Heart left ventricle (tissue), 13 donors: ENCODE data around the gene ANKRD13C.

Source experiments
- POLR2A ChIP-seq, 2 donors: fragments of 450-650 bp; IDR thresholded peaks; one replicate each; pipeline ENCODE4 v1.6.1; 2017; ENCODE audit warnings: antibody characterized with exemption in 2 of 2, mild to moderate bottlenecking in 2 of 2, moderate library complexity in 2 of 2
- TF ChIP-seq, protein P1 (sequence below), 12 donors: fragments of 200-600 bp; sonication (generic) in 4 of 12; IDR thresholded peaks; one replicate each; pipeline versions ENCODE4 v1.5.0 to v1.8.0; 2018 to 2022; ENCODE audit warnings: antibody characterized with exemption in 12 of 12, mild to moderate bottlenecking in 5 of 12
- donor health status: ischemic (EF 13 %, LVEDD 7.1; RV severe dilation, severe dysfunction).
- donor health status: DM: no; HTN: yes; CAD: no.
- donor health status: DM: no; HTN: no; CAD: no.
- donor health status: ischemic (EF 25% LVEDD 6.9; RV normal size, moderate dysfunction).
- donor health status: ischemic (EF 25% LVEDD 5.7; RV mildly dilated, moderate dysfunction).
- donor health status: ischemic (EF 35%, LVEDD 5.7; RV mildly dilated, moderate dysfunction).
- donor health status: nonischemic (EF 11% LVEDD 7.7; RV severe dilation, severe dysfunction).
- donor health status: DM: yes; HTN: yes; CAD: no.
- donor health status: PGD.
- donor health status: ischemic (EF 29% LVEDD 5.4; RV normal size, mild dysfunction).
- donor health status: nonischemic (EF 23%, LVEDD 6.1; RV moderate dilation, normal function).

DNA sequence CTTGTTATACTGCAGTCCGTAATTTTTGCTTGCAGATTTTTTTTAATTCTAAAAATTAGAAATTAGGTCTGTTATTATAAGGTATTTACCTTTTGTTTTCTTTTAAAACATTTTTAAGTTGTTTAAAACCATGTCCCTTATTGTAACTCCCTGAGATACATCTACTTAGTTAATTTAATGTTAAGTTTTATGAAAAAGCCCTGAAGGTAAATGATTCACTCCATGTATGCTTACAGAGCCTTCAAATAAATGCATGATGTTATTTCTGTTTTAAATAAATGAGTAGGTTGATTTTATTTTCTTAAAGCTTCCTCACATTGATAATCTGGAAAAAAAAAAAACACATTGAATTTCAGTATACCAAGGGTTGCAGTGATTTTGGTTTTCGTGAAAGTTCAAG, 125.9 kb downstream of the ANKRD13C start:
- TF ChIP-seq, protein P1, sequence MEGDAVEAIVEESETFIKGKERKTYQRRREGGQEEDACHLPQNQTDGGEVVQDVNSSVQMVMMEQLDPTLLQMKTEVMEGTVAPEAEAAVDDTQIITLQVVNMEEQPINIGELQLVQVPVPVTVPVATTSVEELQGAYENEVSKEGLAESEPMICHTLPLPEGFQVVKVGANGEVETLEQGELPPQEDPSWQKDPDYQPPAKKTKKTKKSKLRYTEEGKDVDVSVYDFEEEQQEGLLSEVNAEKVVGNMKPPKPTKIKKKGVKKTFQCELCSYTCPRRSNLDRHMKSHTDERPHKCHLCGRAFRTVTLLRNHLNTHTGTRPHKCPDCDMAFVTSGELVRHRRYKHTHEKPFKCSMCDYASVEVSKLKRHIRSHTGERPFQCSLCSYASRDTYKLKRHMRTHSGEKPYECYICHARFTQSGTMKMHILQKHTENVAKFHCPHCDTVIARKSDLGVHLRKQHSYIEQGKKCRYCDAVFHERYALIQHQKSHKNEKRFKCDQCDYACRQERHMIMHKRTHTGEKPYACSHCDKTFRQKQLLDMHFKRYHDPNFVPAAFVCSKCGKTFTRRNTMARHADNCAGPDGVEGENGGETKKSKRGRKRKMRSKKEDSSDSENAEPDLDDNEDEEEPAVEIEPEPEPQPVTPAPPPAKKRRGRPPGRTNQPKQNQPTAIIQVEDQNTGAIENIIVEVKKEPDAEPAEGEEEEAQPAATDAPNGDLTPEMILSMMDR (IDR thresholded peaks at IDR 0.05) = no peak
- no peak for TF ChIP-seq POLR2A (IDR thresholded peaks at IDR 0.05)
